HepG2 (cell line): ENCODE results near the gene BORCS5. TPM values are rescaled to one million over a fixed set of nuclear protein-coding genes. Genes with fewer than 3 reads are reported as not detected.

Source experiments
- AHR ChIP-seq: IDR thresholded peaks from 2 replicates; pipeline ENCODE4 v1.6.1; 2018; ENCODE audit warnings: missing genetic modification reagents, missing compliant biosample characterization
- GFI1 ChIP-seq: sonication (generic); formaldehyde crosslinking; IDR thresholded peaks from 2 replicates; pipeline ENCODE4 v1.5.0; 2020; ENCODE audit warnings: missing genetic modification reagents, mild to moderate bottlenecking, borderline replicate concordance
- GRHL1 ChIP-seq: sonication (generic); formaldehyde crosslinking; conservative IDR thresholded peaks from 2 replicates; pipeline ENCODE4 v1.8.0; 2022; ENCODE audit warnings: missing genetic modification reagents
- HNF1A ChIP-seq, 2 experiments: sonication (generic) in 1 of 2; formaldehyde crosslinking in 1 of 2; IDR thresholded peaks; 2 replicates each; pipeline versions ENCODE4 v1.4.0 to v1.6.1; 2016 to 2020; ENCODE audit warnings: borderline replicate concordance in 1 of 2, low read depth in 1 of 2, mild to moderate bottlenecking in 1 of 2, missing genetic modification reagents in 1 of 2
- HNF4G ChIP-seq, 2 experiments: sonication (generic) in 1 of 2; formaldehyde crosslinking in 1 of 2; IDR thresholded peaks; 2 replicates each; pipeline versions ENCODE4 v1.4.0 to v1.6.1; 2011 to 2020; ENCODE audit warnings: borderline replicate concordance in 2 of 2, low read depth in 2 of 2, mild to moderate bottlenecking in 2 of 2, low read length in 1 of 2, missing genetic modification reagents in 1 of 2, moderate library complexity in 1 of 2
- MATR3 ChIP-seq: sonication (generic); formaldehyde crosslinking; IDR thresholded peaks from 2 replicates; pipeline ENCODE4 v1.4.0; 2020; ENCODE audit warnings: missing genetic modification reagents
- MBNL3 ChIP-seq: fragments of 250-450 bp; sonication (Bioruptor Pico); conservative IDR thresholded peaks from 2 replicates; pipeline ENCODE4 v1.8.0; 2022; ENCODE audit warnings: mild to moderate bottlenecking, inconsistent platforms
- PATZ1 ChIP-seq: sonication (generic); formaldehyde crosslinking; IDR thresholded peaks from 2 replicates; pipeline ENCODE4 v1.4.0; 2020; ENCODE audit warnings: missing genetic modification reagents
- PCBP2 ChIP-seq: fragments of 200-400 bp; formaldehyde crosslinking; optimal IDR thresholded peaks from 2 replicates; pipeline ENCODE3; 2018; ENCODE audit warnings: low read length, low read depth; ENCODE audit not compliant: poor library complexity, severe bottlenecking
- SRSF4 ChIP-seq: fragments of 200-400 bp; formaldehyde crosslinking; IDR thresholded peaks from one replicate; pipeline ENCODE4 v1.6.1; 2018; ENCODE audit warnings: mild to moderate bottlenecking, low read depth, low read length, moderate library complexity; ENCODE audit not compliant: poor library complexity, severe bottlenecking
- ZBTB3 ChIP-seq: sonication (generic); formaldehyde crosslinking; IDR thresholded peaks from 2 replicates; pipeline ENCODE4 v1.4.0; 2020; ENCODE audit warnings: low read depth, mild to moderate bottlenecking, moderate library complexity, missing genetic modification reagents, borderline replicate concordance
- ZFY ChIP-seq: sonication (generic); formaldehyde crosslinking; IDR thresholded peaks from 2 replicates; pipeline ENCODE4 v1.4.0; 2020; ENCODE audit warnings: missing genetic modification reagents
- ZKSCAN1 ChIP-seq: fragments of 150-350 bp; IDR thresholded peaks from 2 replicates; pipeline ENCODE4 v1.6.1; 2014; ENCODE audit warnings: low read length
- ZNF33B ChIP-seq: sonication (generic); formaldehyde crosslinking; IDR thresholded peaks from 2 replicates; pipeline ENCODE4 v1.5.1; 2020; ENCODE audit warnings: mild to moderate bottlenecking, missing genetic modification reagents
- ZNF343 ChIP-seq: sonication (generic); formaldehyde crosslinking; IDR thresholded peaks from 2 replicates; pipeline ENCODE4 v1.4.0; 2020; ENCODE audit warnings: mild to moderate bottlenecking, missing genetic modification reagents
- ZNF441 ChIP-seq: sonication (generic); formaldehyde crosslinking; IDR thresholded peaks from 2 replicates; pipeline ENCODE4 v1.7.0; 2021; ENCODE audit warnings: missing genetic modification reagents, borderline replicate concordance
- ZNF672 ChIP-seq: sonication (generic); formaldehyde crosslinking; IDR thresholded peaks from 2 replicates; pipeline ENCODE4 v1.8.1; 2022; ENCODE audit warnings: missing genetic modification reagents
- ZNF766 ChIP-seq: sonication (generic); formaldehyde crosslinking; IDR thresholded peaks from 2 replicates; pipeline ENCODE4 v1.5.0; 2020; ENCODE audit warnings: missing genetic modification reagents, borderline replicate concordance
- ZNF784 ChIP-seq: sonication (generic); formaldehyde crosslinking; IDR thresholded peaks from 2 replicates; pipeline ENCODE4 v1.5.1; 2020; ENCODE audit warnings: missing genetic modification reagents, mild to moderate bottlenecking, borderline replicate concordance
- ZNF839 ChIP-seq: sonication (generic); formaldehyde crosslinking; IDR thresholded peaks from 2 replicates; pipeline ENCODE4 v1.4.0; 2020; ENCODE audit warnings: missing genetic modification reagents, mild to moderate bottlenecking, borderline replicate concordance
- polyA plus RNA-seq, 8 experiments: library from polyadenylated mRNA; depleted of rRNA in 3 of 8; stranded (reverse) in 7 of 8; unstranded in 1 of 8; fragments of >200 nt; fragmentation: Illumina TruSeq in 4 of 8; extraction: Trizol in 4 of 8; gene quantifications; 2 replicates each; pipeline versions ENCODE4 v1.2.1 to v1.2.3, GENCODE V29; 2011 to 2016; ENCODE audit warnings: low read depth in 4 of 8, missing spikeins in 1 of 8, mixed read lengths in 1 of 8; ENCODE audit not compliant: insufficient read depth in 1 of 8
- total RNA-seq, 5 experiments: library from RNA; depleted of rRNA; stranded (reverse); fragments of >200 nt; fragmentation: Illumina TruSeq; extraction: Trizol; gene quantifications; 2 replicates each; pipeline ENCODE4 v1.2.3, GENCODE V29; 2016; ENCODE audit warnings: low read depth in 1 of 5

BORCS5 gene
- total and polyA plus RNA-seq, 2 of the 13 experiments (the other 11 are each of a cell fraction or from before 2014, with no cell fraction given) = 3.9 to 4.7 TPM

- 0 out of 2 replicates have a peak, but pooled peaks have one; percentile 21 for TF ChIP-seq ZBTB3 (CRISPR knock-in tag)
- no peak for TF ChIP-seq GRHL1 (CRISPR knock-in tag)
- TF ChIP-seq ZFY (CRISPR knock-in tag) = no peak
- no peak for TF ChIP-seq PATZ1
- no peak for TF ChIP-seq MATR3 (CRISPR knock-in tag)
- no peak for TF ChIP-seq ZNF766 (CRISPR knock-in tag)
- TF ChIP-seq ZKSCAN1 = no peak
- peak; percentile 56 for TF ChIP-seq HNF4G (IDR thresholded peaks at IDR 0.05; ENCODE audit: borderline replicate concordance, low read depth, low read length)
- no peak for TF ChIP-seq HNF4G (CRISPR knock-in tag; IDR thresholded peaks at IDR 0.05; ENCODE audit: borderline replicate concordance, low read depth)
- no peak for TF ChIP-seq PCBP2
- no peak for TF ChIP-seq ZNF33B (CRISPR knock-in tag)
- no peak for TF ChIP-seq ZNF839 (CRISPR knock-in tag)
- no peak for TF ChIP-seq ZNF441 (CRISPR knock-in tag)
- TF ChIP-seq HNF1A (IDR thresholded peaks at IDR 0.05; ENCODE audit: low read depth) = 0 out of 2 replicates have a peak, but pooled peaks have one; percentile 35
- TF ChIP-seq HNF1A (CRISPR knock-in tag; IDR thresholded peaks at IDR 0.05; ENCODE audit: borderline replicate concordance) = no peak
- no peak for TF ChIP-seq ZNF343
- no peak for TF ChIP-seq AHR (CRISPR knock-in tag)
- TF ChIP-seq ZNF784 (CRISPR knock-in tag) = no peak
- no peak for TF ChIP-seq MBNL3 (CRISPR knock-in tag)
- no peak for TF ChIP-seq ZNF672 (CRISPR knock-in tag)
- TF ChIP-seq SRSF4 = no peak
- TF ChIP-seq GFI1 = peak; percentile 30; the same call in 1 of the 2 replicates
Measured at GRCh38 chr12:12380949-12381593, 24.2 kb downstream of the BORCS5 start (continued).
